Ishikawa (cell line): Measurements from ENCODE around the gene TBC1D1.

ENCODE experiments used
- CEBPB ChIP-seq: IDR thresholded peaks from 2 replicates; pipeline ENCODE4 v1.6.1; 2012
- CREB1 ChIP-seq: IDR thresholded peaks from 2 replicates; pipeline ENCODE4 v1.6.1; 2012; ENCODE audit warnings: low read depth
- EGR1 ChIP-seq: IDR thresholded peaks from 2 replicates; pipeline ENCODE4 v1.6.1; 2012
- EP300 ChIP-seq: IDR thresholded peaks from 2 replicates; pipeline ENCODE4 v1.6.1; 2012; ENCODE audit warnings: borderline replicate concordance
- FOXM1 ChIP-seq: IDR thresholded peaks from 2 replicates; pipeline ENCODE4 v1.6.1; 2012; ENCODE audit warnings: low read depth, borderline replicate concordance
- NFIC ChIP-seq: IDR thresholded peaks from 2 replicates; pipeline ENCODE4 v1.6.1; 2012
- RAD21 ChIP-seq: IDR thresholded peaks from 2 replicates; pipeline ENCODE4 v1.6.1; 2012; ENCODE audit warnings: low read depth
- TAF1 ChIP-seq: IDR thresholded peaks from 2 replicates; pipeline ENCODE4 v1.6.1; 2012; ENCODE audit warnings: low read depth, mild to moderate bottlenecking
- TCF12 ChIP-seq: IDR thresholded peaks from 2 replicates; pipeline ENCODE4 v1.6.1; 2012; ENCODE audit warnings: low read depth
- TEAD4 ChIP-seq: IDR thresholded peaks from 2 replicates; pipeline ENCODE4 v1.6.1; 2012
- YY1 ChIP-seq: IDR thresholded peaks from 2 replicates; pipeline ENCODE4 v1.6.1; 2012; ENCODE audit warnings: low read depth
- ZBTB7A ChIP-seq: IDR thresholded peaks from 2 replicates; pipeline ENCODE4 v1.6.1; 2012; ENCODE audit warnings: low read depth
- TF ChIP-seq, protein P1 (sequence below): IDR thresholded peaks from 2 replicates; pipeline ENCODE4 v1.6.1; 2012
- TF ChIP-seq, protein P2 (sequence below): IDR thresholded peaks from 2 replicates; pipeline ENCODE4 v1.6.1; 2012; ENCODE audit warnings: low read depth, mild to moderate bottlenecking
- TF ChIP-seq, protein P3 (sequence below): IDR thresholded peaks from 2 replicates; pipeline ENCODE4 v1.6.1; 2012

TBC1D1 gene

DNA sequence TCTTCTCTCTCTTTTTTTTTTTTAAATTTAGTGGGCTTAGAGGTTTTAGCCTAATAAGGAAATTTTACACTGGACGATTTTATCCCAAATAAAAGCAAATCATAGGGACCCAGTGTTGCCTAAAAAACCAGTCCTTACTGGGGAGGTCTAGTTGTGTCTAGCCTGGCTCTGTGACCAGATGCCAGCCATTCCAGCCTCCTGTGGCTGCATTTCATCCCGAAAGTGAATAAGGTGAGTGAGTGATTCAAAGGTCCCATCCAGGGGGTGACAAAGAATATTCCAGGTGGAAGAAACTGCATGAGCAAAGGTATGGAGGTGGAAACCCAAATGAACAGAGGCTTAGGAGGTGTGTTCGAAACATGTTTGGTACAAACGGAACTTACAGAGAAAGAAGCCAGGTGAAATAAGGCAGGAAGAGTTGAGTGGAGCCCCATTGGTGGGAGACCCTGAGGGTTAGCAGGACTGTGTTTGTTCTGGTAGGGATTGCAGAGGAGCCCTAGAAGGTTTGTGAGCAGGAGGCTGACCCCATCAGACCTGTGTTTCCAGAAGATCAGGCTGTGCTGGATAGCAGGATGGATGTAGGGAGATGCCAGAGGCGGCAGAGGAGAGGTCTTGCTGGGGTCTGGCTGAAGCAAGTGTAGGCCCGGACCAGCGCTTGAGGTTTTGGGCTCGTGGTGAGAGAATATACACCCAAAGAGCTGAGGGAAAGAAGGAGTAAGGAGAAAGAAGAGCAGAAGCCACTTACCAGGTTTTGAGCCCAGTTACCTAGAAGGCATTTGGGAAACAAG, 100.9 kb downstream of the TBC1D1 start:
- TF ChIP-seq NFIC (no peak), TAF1 (no peak), RAD21 (no peak), TEAD4 (no peak), EGR1 (no peak), CREB1 (no peak)

DNA sequence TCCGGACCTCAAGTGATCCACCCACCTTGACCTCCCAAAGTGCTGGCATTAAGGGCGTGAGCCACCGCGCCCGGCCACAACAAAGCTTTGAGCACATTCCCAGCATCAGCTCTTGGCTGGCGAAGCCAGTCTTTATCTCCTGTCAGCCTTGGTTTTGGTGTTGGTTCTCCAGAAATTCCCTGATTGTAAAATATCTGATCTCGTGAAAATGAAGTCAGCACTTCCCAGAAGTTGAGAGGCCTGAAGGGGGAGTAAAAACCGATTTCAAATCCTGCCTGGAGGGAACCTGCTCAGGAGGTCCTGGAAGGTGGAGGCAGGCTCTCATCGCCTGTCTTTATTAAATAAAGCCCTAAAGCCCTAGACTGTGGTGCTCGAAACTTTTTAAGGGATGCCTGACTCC, 102.9 kb downstream of the TBC1D1 start:
- TF ChIP-seq EGR1 (no peak), CREB1 (no peak), CEBPB (no peak), ZBTB7A (no peak), TCF12 (no peak), NFIC (no peak), YY1 (no peak), RAD21 (no peak), TAF1 (no peak), FOXM1 (no peak), TEAD4 (no peak), EP300 (no peak)
- TF ChIP-seq, protein P1, sequence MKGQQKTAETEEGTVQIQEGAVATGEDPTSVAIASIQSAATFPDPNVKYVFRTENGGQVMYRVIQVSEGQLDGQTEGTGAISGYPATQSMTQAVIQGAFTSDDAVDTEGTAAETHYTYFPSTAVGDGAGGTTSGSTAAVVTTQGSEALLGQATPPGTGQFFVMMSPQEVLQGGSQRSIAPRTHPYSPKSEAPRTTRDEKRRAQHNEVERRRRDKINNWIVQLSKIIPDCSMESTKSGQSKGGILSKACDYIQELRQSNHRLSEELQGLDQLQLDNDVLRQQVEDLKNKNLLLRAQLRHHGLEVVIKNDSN, result no peak
- TF ChIP-seq, protein P2, sequence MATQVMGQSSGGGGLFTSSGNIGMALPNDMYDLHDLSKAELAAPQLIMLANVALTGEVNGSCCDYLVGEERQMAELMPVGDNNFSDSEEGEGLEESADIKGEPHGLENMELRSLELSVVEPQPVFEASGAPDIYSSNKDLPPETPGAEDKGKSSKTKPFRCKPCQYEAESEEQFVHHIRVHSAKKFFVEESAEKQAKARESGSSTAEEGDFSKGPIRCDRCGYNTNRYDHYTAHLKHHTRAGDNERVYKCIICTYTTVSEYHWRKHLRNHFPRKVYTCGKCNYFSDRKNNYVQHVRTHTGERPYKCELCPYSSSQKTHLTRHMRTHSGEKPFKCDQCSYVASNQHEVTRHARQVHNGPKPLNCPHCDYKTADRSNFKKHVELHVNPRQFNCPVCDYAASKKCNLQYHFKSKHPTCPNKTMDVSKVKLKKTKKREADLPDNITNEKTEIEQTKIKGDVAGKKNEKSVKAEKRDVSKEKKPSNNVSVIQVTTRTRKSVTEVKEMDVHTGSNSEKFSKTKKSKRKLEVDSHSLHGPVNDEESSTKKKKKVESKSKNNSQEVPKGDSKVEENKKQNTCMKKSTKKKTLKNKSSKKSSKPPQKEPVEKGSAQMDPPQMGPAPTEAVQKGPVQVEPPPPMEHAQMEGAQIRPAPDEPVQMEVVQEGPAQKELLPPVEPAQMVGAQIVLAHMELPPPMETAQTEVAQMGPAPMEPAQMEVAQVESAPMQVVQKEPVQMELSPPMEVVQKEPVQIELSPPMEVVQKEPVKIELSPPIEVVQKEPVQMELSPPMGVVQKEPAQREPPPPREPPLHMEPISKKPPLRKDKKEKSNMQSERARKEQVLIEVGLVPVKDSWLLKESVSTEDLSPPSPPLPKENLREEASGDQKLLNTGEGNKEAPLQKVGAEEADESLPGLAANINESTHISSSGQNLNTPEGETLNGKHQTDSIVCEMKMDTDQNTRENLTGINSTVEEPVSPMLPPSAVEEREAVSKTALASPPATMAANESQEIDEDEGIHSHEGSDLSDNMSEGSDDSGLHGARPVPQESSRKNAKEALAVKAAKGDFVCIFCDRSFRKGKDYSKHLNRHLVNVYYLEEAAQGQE, result no peak
- TF ChIP-seq, protein P3, sequence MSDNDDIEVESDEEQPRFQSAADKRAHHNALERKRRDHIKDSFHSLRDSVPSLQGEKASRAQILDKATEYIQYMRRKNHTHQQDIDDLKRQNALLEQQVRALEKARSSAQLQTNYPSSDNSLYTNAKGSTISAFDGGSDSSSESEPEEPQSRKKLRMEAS, result no peak

DNA sequence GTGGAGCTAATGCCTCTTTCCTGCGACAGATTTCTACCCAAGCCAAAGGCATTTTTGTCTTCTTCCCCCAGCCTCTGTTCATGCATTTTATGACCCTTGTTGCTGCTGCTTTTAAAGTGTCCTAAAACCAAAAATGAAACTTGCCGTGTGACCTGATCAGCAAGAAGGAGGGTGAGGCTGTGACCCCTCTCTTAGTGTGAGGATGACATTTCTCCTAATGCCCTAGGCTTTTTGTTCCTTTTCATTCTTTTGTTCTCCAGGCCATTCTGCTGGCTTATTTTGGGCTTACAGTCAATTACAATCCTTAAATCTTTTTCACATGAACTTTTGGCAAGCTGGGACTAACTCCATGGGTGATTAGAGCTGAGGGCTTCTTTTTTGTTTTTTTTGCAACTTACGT, 103.7 kb downstream of the TBC1D1 start:
- TF ChIP-seq EGR1, result no peak
- no peak for TF ChIP-seq YY1
- TF ChIP-seq, protein P3, result no peak
- no peak for TF ChIP-seq EP300
- no peak for TF ChIP-seq CREB1
- TF ChIP-seq NFIC, result no peak
- TF ChIP-seq, protein P1, result no peak
- no peak for TF ChIP-seq ZBTB7A
- TF ChIP-seq CEBPB, result no peak
- no peak for TF ChIP-seq FOXM1
- no peak for TF ChIP-seq TEAD4
- no peak for TF ChIP-seq TAF1
- no peak for TF ChIP-seq RAD21
- no peak for TF ChIP-seq TCF12
- TF ChIP-seq, protein P2, result no peak

DNA sequence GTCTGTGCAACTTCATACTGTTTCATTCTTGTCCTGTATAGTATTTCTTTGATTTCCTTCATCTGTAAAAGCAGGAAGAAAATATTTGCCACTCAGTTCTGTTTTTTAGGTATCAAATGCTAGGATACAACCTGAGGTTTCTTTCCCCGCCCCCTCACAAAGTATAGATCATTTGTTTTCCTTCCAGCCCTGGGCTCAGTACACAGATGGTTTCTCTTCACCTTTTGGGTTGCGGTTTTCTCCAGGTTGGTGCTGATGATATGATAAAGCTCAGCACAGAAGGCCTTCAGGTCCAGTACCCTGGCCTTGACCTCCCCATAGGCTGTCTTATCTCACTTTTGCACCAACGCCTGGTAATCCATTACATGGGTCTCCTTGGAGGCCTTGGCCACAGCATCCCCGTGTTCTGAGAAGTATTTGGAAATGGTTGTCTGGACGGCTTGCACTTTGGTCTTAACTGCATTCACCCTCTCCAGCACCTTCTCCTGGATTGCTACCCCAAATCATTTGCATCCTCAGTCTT, 104.5 kb downstream of the TBC1D1 start:
- TF ChIP-seq ZBTB7A (no peak), YY1 (no peak), FOXM1 (no peak), TAF1 (no peak), TEAD4 (no peak), EGR1 (no peak), TCF12 (no peak), CREB1 (no peak), EP300 (no peak), NFIC (no peak), CEBPB (no peak), RAD21 (no peak)
- TF ChIP-seq, protein P2, result no peak
- TF ChIP-seq, protein P1, result no peak
- TF ChIP-seq, protein P3, result no peak
